HepG2 (cell line): Measurements from ENCODE around the gene ZCCHC17. TPM values are rescaled to one million over a fixed set of nuclear protein-coding genes. Genes with fewer than 3 reads are reported as not detected.
A peak's percentile ranks its signal among the peaks of the same experiment; 100 is the strongest.

Source experiments
- CTCF ChIP-seq: sonication (generic); formaldehyde crosslinking; IDR thresholded peaks from 2 replicates; pipeline ENCODE4 v1.5.0; 2020; ENCODE audit warnings: mild to moderate bottlenecking, missing genetic modification reagents, moderate library complexity
- FOXA1 ChIP-seq, 2 experiments: fragments of 450-650 bp in 1 of 2; sonication (generic) in 1 of 2; formaldehyde crosslinking in 1 of 2; IDR thresholded peaks; 2 replicates each; pipeline versions ENCODE4 v1.4.0 to v1.6.1; 2016 to 2020; ENCODE audit warnings: missing genetic modification reagents in 1 of 2
- FOXP1 ChIP-seq, 2 experiments: fragments of 450-650 bp in 1 of 2; IDR thresholded peaks; 2 replicates each; pipeline ENCODE4 v1.6.1; 2017 to 2018; ENCODE audit warnings: antibody characterized with exemption in 1 of 2
- HMG20B ChIP-seq: conservative IDR thresholded peaks from 2 replicates; pipeline ENCODE4 v1.6.1; 2016; ENCODE audit warnings: missing genetic modification reagents, missing compliant biosample characterization
- RCOR2 ChIP-seq: IDR thresholded peaks from 2 replicates; pipeline ENCODE4 v1.6.1; 2016; ENCODE audit warnings: missing biosample characterization, missing genetic modification reagents
- SCMH1 ChIP-seq: sonication (generic); formaldehyde crosslinking; IDR thresholded peaks from 2 replicates; pipeline ENCODE4 v1.9.0; 2021; ENCODE audit warnings: missing genetic modification reagents, mild to moderate bottlenecking, borderline replicate concordance
- SMC3 ChIP-seq: IDR thresholded peaks from 2 replicates; pipeline ENCODE4 v1.6.1; 2011; ENCODE audit warnings: low read length, improper control_type of control experiment
- SP2 ChIP-seq: sonication (generic); formaldehyde crosslinking; IDR thresholded peaks from 2 replicates; pipeline ENCODE4 v1.5.1; 2020; ENCODE audit warnings: mild to moderate bottlenecking, missing genetic modification reagents
- TCF12 ChIP-seq, 2 experiments: fragments of 450-650 bp in 1 of 2; sonication (generic) in 1 of 2; formaldehyde crosslinking in 1 of 2; IDR thresholded peaks; 2 replicates each; pipeline versions ENCODE4 v1.6.1 to v1.8.0; 2017 to 2022; ENCODE audit warnings: antibody characterized with exemption in 1 of 2, mild to moderate bottlenecking in 1 of 2, missing genetic modification reagents in 1 of 2, moderate library complexity in 1 of 2
- TIGD3 ChIP-seq: sonication (generic); formaldehyde crosslinking; IDR thresholded peaks from 2 replicates; pipeline ENCODE4 v1.5.1; 2020; ENCODE audit warnings: mild to moderate bottlenecking, missing genetic modification reagents, borderline replicate concordance
- ZNF205 ChIP-seq: IDR thresholded peaks from 2 replicates; pipeline ENCODE4 v1.6.1; 2018; ENCODE audit warnings: missing biosample characterization, missing genetic modification reagents
- ZNF253 ChIP-seq: sonication (generic); formaldehyde crosslinking; IDR thresholded peaks from 2 replicates; pipeline ENCODE4 v1.8.0; 2022; ENCODE audit warnings: mild to moderate bottlenecking, missing genetic modification reagents, borderline replicate concordance
- ZNF44 ChIP-seq: sonication (generic); formaldehyde crosslinking; IDR thresholded peaks from 2 replicates; pipeline ENCODE4 v1.5.1; 2020; ENCODE audit warnings: mild to moderate bottlenecking, missing genetic modification reagents
- ZNF503 ChIP-seq: sonication (generic); formaldehyde crosslinking; IDR thresholded peaks from 2 replicates; pipeline ENCODE4 v1.4.0; 2020; ENCODE audit warnings: missing genetic modification reagents
- ZNF75D ChIP-seq: sonication (generic); formaldehyde crosslinking; IDR thresholded peaks from 2 replicates; pipeline ENCODE4 v1.8.1; 2023; ENCODE audit warnings: missing genetic modification reagents, mild to moderate bottlenecking, borderline replicate concordance
- ZNF761 ChIP-seq: sonication (generic); formaldehyde crosslinking; conservative IDR thresholded peaks from 2 replicates; pipeline ENCODE4 v1.4.0; 2020; ENCODE audit warnings: mild to moderate bottlenecking, missing genetic modification reagents
- ZNF841 ChIP-seq: sonication (generic); formaldehyde crosslinking; IDR thresholded peaks from 2 replicates; pipeline ENCODE4 v1.8.1; 2023; ENCODE audit warnings: missing genetic modification reagents, borderline replicate concordance
- polyA plus RNA-seq, 8 experiments: library from polyadenylated mRNA; depleted of rRNA in 3 of 8; stranded (reverse) in 7 of 8; unstranded in 1 of 8; fragments of >200 nt; fragmentation: Illumina TruSeq in 4 of 8; extraction: Trizol in 4 of 8; gene quantifications; 2 replicates each; pipeline versions ENCODE4 v1.2.1 to v1.2.3, GENCODE V29; 2011 to 2016; ENCODE audit warnings: low read depth in 4 of 8, missing spikeins in 1 of 8, mixed read lengths in 1 of 8; ENCODE audit not compliant: insufficient read depth in 1 of 8
- total RNA-seq, 5 experiments: library from RNA; depleted of rRNA; stranded (reverse); fragments of >200 nt; fragmentation: Illumina TruSeq; extraction: Trizol; gene quantifications; 2 replicates each; pipeline ENCODE4 v1.2.3, GENCODE V29; 2016; ENCODE audit warnings: low read depth in 1 of 5
- TF ChIP-seq, protein P1 (sequence below): sonication (generic); formaldehyde crosslinking; IDR thresholded peaks from 2 replicates; pipeline ENCODE4 v1.9.0; 2021; ENCODE audit warnings: missing genetic modification reagents, mild to moderate bottlenecking, borderline replicate concordance
- TF ChIP-seq, protein P2 (sequence below): sonication (generic); formaldehyde crosslinking; conservative IDR thresholded peaks from 2 replicates; pipeline ENCODE4 v1.4.0; 2020; ENCODE audit warnings: missing genetic modification reagents

ZCCHC17 gene
- total and polyA plus RNA-seq, 2 of the 13 experiments (the other 11 are each of a cell fraction or from before 2014, with no cell fraction given), result 20.5 to 53.0 TPM

- no peak for TF ChIP-seq ZNF503 (CRISPR knock-in tag)
- TF ChIP-seq ZNF841, result no peak
- no peak for TF ChIP-seq SCMH1 (CRISPR knock-in tag)
- TF ChIP-seq ZNF253 (CRISPR knock-in tag), result no peak
- TF ChIP-seq FOXP1 (IDR thresholded peaks at IDR 0.05), result no peak
- TF ChIP-seq FOXP1 (CRISPR knock-in tag; IDR thresholded peaks at IDR 0.05), result 0 out of 2 replicates have a peak, but pooled peaks have one; percentile 26
- no peak for TF ChIP-seq FOXA1 (IDR thresholded peaks at IDR 0.05)
- TF ChIP-seq FOXA1 (CRISPR knock-in tag; IDR thresholded peaks at IDR 0.05), result peak; percentile 50
- TF ChIP-seq CTCF (CRISPR knock-in tag), result peak; percentile 61
- no peak for TF ChIP-seq ZNF761 (CRISPR knock-in tag)
- no peak for TF ChIP-seq TCF12 (IDR thresholded peaks at IDR 0.05)
- no peak for TF ChIP-seq TCF12 (CRISPR knock-in tag; IDR thresholded peaks at IDR 0.05)
- TF ChIP-seq HMG20B (CRISPR knock-in tag), result no peak
- TF ChIP-seq, protein P1, sequence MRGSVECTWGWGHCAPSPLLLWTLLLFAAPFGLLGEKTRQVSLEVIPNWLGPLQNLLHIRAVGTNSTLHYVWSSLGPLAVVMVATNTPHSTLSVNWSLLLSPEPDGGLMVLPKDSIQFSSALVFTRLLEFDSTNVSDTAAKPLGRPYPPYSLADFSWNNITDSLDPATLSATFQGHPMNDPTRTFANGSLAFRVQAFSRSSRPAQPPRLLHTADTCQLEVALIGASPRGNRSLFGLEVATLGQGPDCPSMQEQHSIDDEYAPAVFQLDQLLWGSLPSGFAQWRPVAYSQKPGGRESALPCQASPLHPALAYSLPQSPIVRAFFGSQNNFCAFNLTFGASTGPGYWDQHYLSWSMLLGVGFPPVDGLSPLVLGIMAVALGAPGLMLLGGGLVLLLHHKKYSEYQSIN (CRISPR knock-in tag), result no peak
- TF ChIP-seq TIGD3 (CRISPR knock-in tag), result no peak
- no peak for TF ChIP-seq SP2 (CRISPR knock-in tag)
- TF ChIP-seq, protein P2, sequence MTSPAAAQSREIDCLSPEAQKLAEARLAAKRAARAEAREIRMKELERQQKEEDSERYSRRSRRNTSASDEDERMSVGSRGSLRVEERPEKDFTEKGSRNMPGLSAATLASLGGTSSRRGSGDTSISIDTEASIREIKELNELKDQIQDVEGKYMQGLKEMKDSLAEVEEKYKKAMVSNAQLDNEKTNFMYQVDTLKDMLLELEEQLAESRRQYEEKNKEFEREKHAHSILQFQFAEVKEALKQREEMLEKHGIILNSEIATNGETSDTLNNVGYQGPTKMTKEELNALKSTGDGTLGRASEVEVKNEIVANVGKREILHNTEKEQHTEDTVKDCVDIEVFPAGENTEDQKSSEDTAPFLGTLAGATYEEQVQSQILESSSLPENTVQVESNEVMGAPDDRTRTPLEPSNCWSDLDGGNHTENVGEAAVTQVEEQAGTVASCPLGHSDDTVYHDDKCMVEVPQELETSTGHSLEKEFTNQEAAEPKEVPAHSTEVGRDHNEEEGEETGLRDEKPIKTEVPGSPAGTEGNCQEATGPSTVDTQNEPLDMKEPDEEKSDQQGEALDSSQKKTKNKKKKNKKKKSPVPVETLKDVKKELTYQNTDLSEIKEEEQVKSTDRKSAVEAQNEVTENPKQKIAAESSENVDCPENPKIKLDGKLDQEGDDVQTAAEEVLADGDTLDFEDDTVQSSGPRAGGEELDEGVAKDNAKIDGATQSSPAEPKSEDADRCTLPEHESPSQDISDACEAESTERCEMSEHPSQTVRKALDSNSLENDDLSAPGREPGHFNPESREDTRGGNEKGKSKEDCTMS (CRISPR knock-in tag), result no peak
- peak; percentile 72 for TF ChIP-seq SMC3
- TF ChIP-seq ZNF205 (CRISPR knock-in tag), result peak; percentile 87
- no peak for TF ChIP-seq ZNF75D (CRISPR knock-in tag)
- TF ChIP-seq RCOR2 (CRISPR knock-in tag), result no peak
- TF ChIP-seq ZNF44, result no peak
Observed at GRCh38 chr1:31335007-31335406, 38.2 kb downstream of the ZCCHC17 start (continued).
